Measurements from ENCODE around the gene DENND2C.
A peak's percentile ranks its signal among the peaks of the same experiment; 100 is the strongest.

DENND2C gene

GRCh38 chr1:114669562-114670082 is at the start of gene DENND2C:
Gene DENND2C, minus strand, starts transcription at chr1:114670049. Its CDS starts 44,065 bp downstream, at chr1:114625984.
- no peak for DNase-seq

GRCh38 chr1:114719424-114719787 is 49.6 kb upstream of the DENND2C start:
- DNase-seq, result no peak

GRCh38 chr1:114718661-114719423 is 49.0 kb upstream of the DENND2C start:
- DNase-seq, result no peak

- peak; percentile 94 for DNase-seq
Observed at GRCh38 chr1:114716304-114717170, 46.7 kb upstream of the DENND2C start, which contains the start of gene NRAS. Gene NRAS, minus strand, starts transcription at chr1:114716771. Its CDS starts 611 bp downstream, at chr1:114716160.

- no peak for DNase-seq
Observed at GRCh38 chr1:114715952-114716303, 46.1 kb upstream of the DENND2C start.

GRCh38 chr1:114712977-114713376 is 43.1 kb upstream of the DENND2C start:
- DNase-seq, result no peak

GRCh38 chr1:114710360-114710759 is 40.5 kb upstream of the DENND2C start:
- DNase-seq, result no peak

GRCh38 chr1:114707604-114708003 is 37.8 kb upstream of the DENND2C start:
- DNase-seq, result no peak

GRCh38 chr1:114703242-114703641 is 33.4 kb upstream of the DENND2C start:
- no peak for DNase-seq

- DNase-seq, result no peak
Observed at GRCh38 chr1:114702737-114703136, 32.9 kb upstream of the DENND2C start.

GRCh38 chr1:114701931-114702330 is 32.1 kb upstream of the DENND2C start:
- DNase-seq, result no peak

- DNase-seq, result no peak
Observed at GRCh38 chr1:114700036-114700600, 30.3 kb upstream of the DENND2C start.

- DNase-seq, result no peak
Observed at GRCh38 chr1:114696810-114697209, 27.0 kb upstream of the DENND2C start.

GRCh38 chr1:114695430-114696058 is 25.7 kb upstream of the DENND2C start, which contains the start of gene AMPD1:
Gene AMPD1, minus strand, starts transcription at chr1:114695546. Its CDS starts 75 bp downstream, at chr1:114695471.
- no peak for DNase-seq

GRCh38 chr1:114694540-114695310 is 24.9 kb upstream of the DENND2C start:
- no peak for DNase-seq

GRCh38 chr1:114692947-114693346 is 23.1 kb upstream of the DENND2C start:
- DNase-seq, result no peak

- DNase-seq, result no peak
Observed at GRCh38 chr1:114691061-114691460, 21.2 kb upstream of the DENND2C start.

- DNase-seq, result no peak
Observed at GRCh38 chr1:114690148-114690547, 20.3 kb upstream of the DENND2C start.

GRCh38 chr1:114688526-114688925 is 18.7 kb upstream of the DENND2C start:
- no peak for DNase-seq

- DNase-seq, result no peak
Observed at GRCh38 chr1:114685851-114686250, 16.0 kb upstream of the DENND2C start.

GRCh38 chr1:114677691-114678090 is 7.8 kb upstream of the DENND2C start:
- DNase-seq, result no peak

GRCh38 chr1:114676115-114676514 is 6.3 kb upstream of the DENND2C start:
- DNase-seq, result no peak

Data from CD4-positive, alpha-beta T cell treated with Interleukin-6 for 4 hours (primary cell).